Osteoblast (primary cell): ENCODE measurements around the gene TXNL4A. TPM values are rescaled to one million over a fixed set of nuclear protein-coding genes. Genes with fewer than 3 reads are reported as not detected.
A peak's percentile ranks its signal among the peaks of the same experiment; 100 is the strongest.

ENCODE experiments used
- DNase-seq: peaks from one replicate; pipeline ENCODE4 v3.0.0; 2011; ENCODE audit warnings: low spot score, mixed read lengths; ENCODE audit not compliant: insufficient read length; ENCODE audit errors: missing footprints
- H2AFZ ChIP-seq: 2 replicates; pipeline ENCODE4 v1.6.0; 2011; ENCODE audit warnings: mild to moderate bottlenecking, low read length
- H3K27ac ChIP-seq: 2 replicates; pipeline ENCODE4 v1.5.1; 2011; ENCODE audit warnings: mild to moderate bottlenecking, low read depth, low read length, moderate library complexity
- H3K27me3 ChIP-seq: 2 replicates; pipeline ENCODE4 v1.6.0; 2012; ENCODE audit warnings: mild to moderate bottlenecking, control low read depth, inconsistent platforms, low read length, moderate library complexity; ENCODE audit not compliant: insufficient read depth
- H3K36me3 ChIP-seq: 2 replicates; pipeline ENCODE4 v1.5.1; 2011; ENCODE audit warnings: mild to moderate bottlenecking, low read length, control low read depth, moderate library complexity; ENCODE audit not compliant: insufficient read depth
- H3K4me1 ChIP-seq: 2 replicates; pipeline ENCODE4 v1.5.1; 2011; ENCODE audit warnings: mild to moderate bottlenecking, low read length, control low read depth, moderate library complexity; ENCODE audit not compliant: insufficient read depth
- H3K4me2 ChIP-seq: 2 replicates; pipeline ENCODE4 v1.6.0; 2011; ENCODE audit warnings: mild to moderate bottlenecking, low read length; ENCODE audit not compliant: insufficient read depth
- H3K4me3 ChIP-seq: fragments of 200-600 bp; sonication (generic); 3 replicates; pipeline ENCODE4 v1.5.1; 2012; ENCODE audit warnings: mild to moderate bottlenecking, low read length, inconsistent platforms; ENCODE audit not compliant: insufficient read depth
- H3K79me2 ChIP-seq: 2 replicates; pipeline ENCODE4 v1.6.0; 2012; ENCODE audit warnings: mild to moderate bottlenecking, low read length, control low read depth, inconsistent platforms; ENCODE audit not compliant: insufficient read depth
- H3K9me3 ChIP-seq: 2 replicates; pipeline ENCODE4 v1.5.1; 2011; ENCODE audit warnings: low read depth, low read length, control low read depth
- H4K20me1 ChIP-seq: 2 replicates; pipeline ENCODE4 v1.6.0; 2012; ENCODE audit warnings: mild to moderate bottlenecking, low read length, control low read depth; ENCODE audit not compliant: insufficient read depth
- total RNA-seq: library from RNA; depleted of rRNA; stranded (reverse); fragments of >200 nt; gene quantifications from 2 replicates; pipeline ENCODE4 v1.2.3, GENCODE V29; 2012
- TF ChIP-seq, protein P1 (sequence below): IDR thresholded peaks from 2 replicates; pipeline ENCODE4 v1.5.1; 2011; ENCODE audit warnings: mild to moderate bottlenecking, low read depth, low read length, moderate library complexity; ENCODE audit errors: extremely low read depth

Gene TXNL4A
- 53.6 and 54.6 TPM in 2 replicates for total RNA-seq

- peaks cover 16% of the 10 kb centered on the region for H3K4me1 ChIP-seq
- peak within 1 kb of the TSS; percentile 93 for H3K4me2 ChIP-seq
- peak within 1 kb of the TSS; percentile 95 for H3K4me3 ChIP-seq
- H3K27me3 ChIP-seq, result no peaks in the 10 kb centered on the region
- TF ChIP-seq, protein P1, sequence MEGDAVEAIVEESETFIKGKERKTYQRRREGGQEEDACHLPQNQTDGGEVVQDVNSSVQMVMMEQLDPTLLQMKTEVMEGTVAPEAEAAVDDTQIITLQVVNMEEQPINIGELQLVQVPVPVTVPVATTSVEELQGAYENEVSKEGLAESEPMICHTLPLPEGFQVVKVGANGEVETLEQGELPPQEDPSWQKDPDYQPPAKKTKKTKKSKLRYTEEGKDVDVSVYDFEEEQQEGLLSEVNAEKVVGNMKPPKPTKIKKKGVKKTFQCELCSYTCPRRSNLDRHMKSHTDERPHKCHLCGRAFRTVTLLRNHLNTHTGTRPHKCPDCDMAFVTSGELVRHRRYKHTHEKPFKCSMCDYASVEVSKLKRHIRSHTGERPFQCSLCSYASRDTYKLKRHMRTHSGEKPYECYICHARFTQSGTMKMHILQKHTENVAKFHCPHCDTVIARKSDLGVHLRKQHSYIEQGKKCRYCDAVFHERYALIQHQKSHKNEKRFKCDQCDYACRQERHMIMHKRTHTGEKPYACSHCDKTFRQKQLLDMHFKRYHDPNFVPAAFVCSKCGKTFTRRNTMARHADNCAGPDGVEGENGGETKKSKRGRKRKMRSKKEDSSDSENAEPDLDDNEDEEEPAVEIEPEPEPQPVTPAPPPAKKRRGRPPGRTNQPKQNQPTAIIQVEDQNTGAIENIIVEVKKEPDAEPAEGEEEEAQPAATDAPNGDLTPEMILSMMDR, result no peak
- H3K36me3 ChIP-seq, result peaks cover 21% of the 10 kb centered on the region
- H2AFZ ChIP-seq, result peak within 1 kb of the TSS; percentile 91
- H4K20me1 ChIP-seq, result peaks cover 35% of the 10 kb centered on the region
- H3K9me3 ChIP-seq, result no peaks in the 10 kb centered on the region
- H3K79me2 ChIP-seq, result peaks cover 48% of the 10 kb centered on the region
- H3K27ac ChIP-seq, result peak within 1 kb of the TSS; percentile 96
- DNase-seq, result peak; percentile 97
Measured at GRCh38 chr18:79988451-79989194, at the start of gene TXNL4A. Gene TXNL4A, minus strand, starts transcription at chr18:79988563. Its CDS starts 171 bp downstream, at chr18:79988392.

DNA sequence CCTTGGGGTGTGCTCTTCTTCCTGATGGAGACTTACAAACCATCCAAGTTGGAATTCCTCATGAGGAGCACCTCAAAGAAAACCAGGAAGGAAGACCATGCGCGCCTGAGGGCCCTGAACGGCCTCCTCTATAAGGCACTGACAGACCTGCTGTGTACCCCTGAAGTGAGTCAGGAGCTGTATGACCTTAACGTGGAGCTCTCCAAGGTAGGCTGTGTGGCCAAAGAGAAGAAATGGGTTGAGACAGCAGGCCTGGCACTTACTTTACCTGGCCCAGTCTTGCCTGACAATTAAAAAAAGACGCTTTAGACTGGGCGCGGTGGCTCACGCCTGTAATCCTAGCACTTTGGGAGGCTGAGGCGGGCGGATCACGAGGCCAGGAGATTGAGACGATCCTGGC lies 48.9 kb upstream of the TXNL4A start:
- Histone ChIP-seq H3K4me3 (no peak overlapping the region), H3K9me3 (no peaks in the 10 kb centered on the region), H3K36me3 (peaks cover 7% of the 10 kb centered on the region), H3K27me3 (no peaks in the 10 kb centered on the region), H3K4me2 (no peak overlapping the region), H3K79me2 (peaks cover 29% of the 10 kb centered on the region), H4K20me1 (peaks cover 11% of the 10 kb centered on the region), H3K27ac (no peak overlapping the region), H2AFZ (no peak overlapping the region), H3K4me1 (peaks cover 14% of the 10 kb centered on the region)
- peak; percentile 43 for DNase-seq
- TF ChIP-seq, protein P1, result no peak

GRCh38 chr18:80035997-80036396 lies 47.6 kb upstream of the TXNL4A start:
- no peak overlapping the region for H3K27ac ChIP-seq
- no peaks in the 10 kb centered on the region for H3K9me3 ChIP-seq
- H4K20me1 ChIP-seq, result peaks cover 11% of the 10 kb centered on the region
- H3K4me1 ChIP-seq, result peaks cover 14% of the 10 kb centered on the region
- peak overlapping the region; percentile 95 for H3K4me2 ChIP-seq
- H3K79me2 ChIP-seq, result peaks cover 29% of the 10 kb centered on the region
- peak; percentile 66 for DNase-seq
- peaks cover 7% of the 10 kb centered on the region for H3K36me3 ChIP-seq
- TF ChIP-seq, protein P1, result no peak
- H3K27me3 ChIP-seq, result no peaks in the 10 kb centered on the region
- no peak overlapping the region for H3K4me3 ChIP-seq
- no peak overlapping the region for H2AFZ ChIP-seq

GRCh38 chr18:80034852-80035406 lies 46.6 kb upstream of the TXNL4A start:
- no peak for DNase-seq
- Histone ChIP-seq H3K79me2 (peaks cover 29% of the 10 kb centered on the region), H3K4me2 (peak overlapping the region; percentile 95), H2AFZ (peak overlapping the region; percentile 93), H3K4me1 (peaks cover 14% of the 10 kb centered on the region), H3K27ac (peak overlapping the region; percentile 79), H4K20me1 (peaks cover 11% of the 10 kb centered on the region), H3K4me3 (peak overlapping the region; percentile 99), H3K9me3 (no peaks in the 10 kb centered on the region), H3K27me3 (no peaks in the 10 kb centered on the region), H3K36me3 (peaks cover 7% of the 10 kb centered on the region)
- TF ChIP-seq, protein P1, result no peak
